ENCODE measurements around the gene KCNG1.

Gene KCNG1

DNA sequence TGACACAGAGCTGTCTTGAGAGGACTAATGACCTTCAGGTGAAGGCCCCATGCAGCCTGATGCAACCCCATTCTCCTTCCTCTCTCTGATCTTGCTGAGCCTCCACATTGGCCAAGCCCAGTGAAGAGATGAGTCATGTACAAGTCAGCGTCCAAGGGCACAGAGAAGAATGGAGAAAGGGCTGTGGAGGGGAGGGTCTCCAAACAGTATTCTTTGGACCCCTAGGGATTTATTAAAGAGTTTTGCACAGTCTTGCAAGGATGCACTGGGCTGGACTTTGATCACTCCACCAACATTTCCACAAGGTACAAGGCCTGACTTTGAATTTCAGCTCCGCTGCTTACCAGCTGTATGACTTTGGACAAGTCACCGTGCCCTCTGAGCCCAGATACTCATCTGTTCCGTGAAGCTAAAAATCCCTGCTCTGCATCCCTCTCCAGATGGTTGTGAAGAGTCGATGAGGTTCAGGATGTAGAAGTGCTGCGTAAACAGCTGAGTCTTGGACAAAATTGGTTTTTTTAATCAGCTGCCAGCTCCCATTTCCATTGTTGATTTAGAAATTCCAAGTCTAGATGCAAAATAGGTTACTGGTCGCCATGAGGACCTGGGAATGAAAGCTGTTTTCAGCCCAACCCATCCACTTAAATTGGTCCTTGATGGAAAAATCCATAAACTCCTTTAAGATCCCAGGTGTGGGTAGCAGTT, 14.1 kb upstream of the KCNG1 start:
- DNase-seq (ENCODE audit: low read depth), result no peak
- no peak overlapping the region for H3K4me3 ChIP-seq (ENCODE audit: control insufficient read depth, low read depth, low read length)
- TF ChIP-seq, protein P1, sequence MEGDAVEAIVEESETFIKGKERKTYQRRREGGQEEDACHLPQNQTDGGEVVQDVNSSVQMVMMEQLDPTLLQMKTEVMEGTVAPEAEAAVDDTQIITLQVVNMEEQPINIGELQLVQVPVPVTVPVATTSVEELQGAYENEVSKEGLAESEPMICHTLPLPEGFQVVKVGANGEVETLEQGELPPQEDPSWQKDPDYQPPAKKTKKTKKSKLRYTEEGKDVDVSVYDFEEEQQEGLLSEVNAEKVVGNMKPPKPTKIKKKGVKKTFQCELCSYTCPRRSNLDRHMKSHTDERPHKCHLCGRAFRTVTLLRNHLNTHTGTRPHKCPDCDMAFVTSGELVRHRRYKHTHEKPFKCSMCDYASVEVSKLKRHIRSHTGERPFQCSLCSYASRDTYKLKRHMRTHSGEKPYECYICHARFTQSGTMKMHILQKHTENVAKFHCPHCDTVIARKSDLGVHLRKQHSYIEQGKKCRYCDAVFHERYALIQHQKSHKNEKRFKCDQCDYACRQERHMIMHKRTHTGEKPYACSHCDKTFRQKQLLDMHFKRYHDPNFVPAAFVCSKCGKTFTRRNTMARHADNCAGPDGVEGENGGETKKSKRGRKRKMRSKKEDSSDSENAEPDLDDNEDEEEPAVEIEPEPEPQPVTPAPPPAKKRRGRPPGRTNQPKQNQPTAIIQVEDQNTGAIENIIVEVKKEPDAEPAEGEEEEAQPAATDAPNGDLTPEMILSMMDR (IDR thresholded peaks at IDR 0.05; ENCODE audit: control insufficient read depth, insufficient read depth, low read depth, low read length, missing control alignments), result no peak

DNA sequence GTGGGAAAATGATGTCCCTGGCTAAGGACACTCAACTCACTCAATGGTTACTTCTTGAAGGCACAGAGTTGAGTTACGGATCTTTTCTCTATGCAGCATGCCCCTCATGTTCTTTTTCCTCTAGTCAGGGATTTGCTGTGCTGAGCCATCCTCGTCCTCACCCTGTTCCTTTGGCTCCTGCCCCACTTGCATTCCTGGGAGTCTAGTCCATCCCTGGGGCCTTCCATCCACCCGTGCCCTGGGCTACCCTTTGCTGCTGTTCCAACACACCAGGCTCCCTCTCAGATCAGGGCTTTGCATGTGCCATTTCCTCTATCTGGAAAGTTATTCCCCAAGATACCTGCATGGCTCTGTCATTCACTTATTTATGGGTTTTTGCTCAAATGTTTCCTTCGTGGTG, 13.3 kb upstream of the KCNG1 start:
- no peak overlapping the region for H3K4me3 ChIP-seq (ENCODE audit: control insufficient read depth, low read depth, low read length)
- no peak for DNase-seq (ENCODE audit: low read depth)
- TF ChIP-seq, protein P1 (IDR thresholded peaks at IDR 0.05; ENCODE audit: control insufficient read depth, insufficient read depth, low read depth, low read length, missing control alignments), result no peak

DNA sequence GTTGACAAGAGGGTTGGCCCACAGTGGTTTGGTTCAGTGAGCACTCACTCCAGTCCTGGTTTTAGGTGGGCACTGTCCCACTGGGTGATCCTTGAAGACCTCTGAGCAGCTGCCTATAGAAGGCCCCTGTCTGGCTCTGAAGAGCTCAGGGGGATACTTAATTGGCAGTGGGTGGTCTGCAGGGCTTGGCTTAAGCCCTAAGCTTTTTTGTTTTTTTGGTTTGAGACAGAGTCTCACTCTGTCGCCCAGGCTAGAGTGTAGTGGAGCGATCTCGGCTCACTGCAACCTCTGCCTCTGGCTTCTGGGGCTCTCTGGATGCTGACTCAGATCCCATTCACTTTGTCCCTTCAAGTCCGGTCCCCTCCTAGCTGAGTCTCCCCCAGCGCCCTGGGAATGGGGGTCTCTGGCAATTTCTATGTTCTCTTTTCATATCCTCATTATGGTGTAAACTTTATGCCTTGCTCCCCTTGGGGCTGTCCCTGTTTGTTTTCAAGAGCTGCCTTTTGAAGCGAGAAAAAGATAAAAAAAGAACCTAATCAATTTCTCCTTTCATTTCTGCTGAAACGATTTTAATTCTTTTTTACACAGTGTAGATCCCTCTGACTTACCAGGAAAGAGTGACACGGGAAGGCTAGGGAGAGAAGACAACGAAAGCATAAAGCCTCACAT, 12.2 kb upstream of the KCNG1 start:
- TF ChIP-seq, protein P1 (IDR thresholded peaks at IDR 0.05; ENCODE audit: control insufficient read depth, insufficient read depth, low read depth, low read length, missing control alignments), result no peak
- H3K4me3 ChIP-seq (ENCODE audit: control insufficient read depth, low read depth, low read length), result no peak overlapping the region
- DNase-seq (ENCODE audit: low read depth), result no peak

DNA sequence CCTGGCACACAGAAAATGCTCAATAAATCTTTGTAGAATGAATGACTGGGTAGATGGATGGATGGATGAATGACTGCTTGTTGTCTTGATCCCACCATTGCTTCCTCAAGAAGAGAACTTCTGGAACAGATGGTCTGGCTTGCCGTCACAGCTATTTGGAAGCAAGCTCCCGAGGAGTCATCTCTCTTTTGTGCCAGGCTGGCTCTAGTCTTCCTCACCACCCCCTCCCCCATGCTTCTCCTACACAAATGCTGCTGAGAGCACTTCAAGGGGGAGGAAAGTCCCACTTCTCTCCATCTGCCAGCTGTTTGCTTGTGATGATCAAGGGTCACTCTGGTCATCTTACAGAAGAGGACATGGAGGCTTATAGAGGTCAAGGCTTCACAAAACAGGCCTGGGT, 11.6 kb upstream of the KCNG1 start:
- no peak overlapping the region for H3K4me3 ChIP-seq (ENCODE audit: control insufficient read depth, low read depth, low read length)
- TF ChIP-seq, protein P1 (IDR thresholded peaks at IDR 0.05; ENCODE audit: control insufficient read depth, insufficient read depth, low read depth, low read length, missing control alignments), result no peak
- no peak for DNase-seq (ENCODE audit: low read depth)

DNA sequence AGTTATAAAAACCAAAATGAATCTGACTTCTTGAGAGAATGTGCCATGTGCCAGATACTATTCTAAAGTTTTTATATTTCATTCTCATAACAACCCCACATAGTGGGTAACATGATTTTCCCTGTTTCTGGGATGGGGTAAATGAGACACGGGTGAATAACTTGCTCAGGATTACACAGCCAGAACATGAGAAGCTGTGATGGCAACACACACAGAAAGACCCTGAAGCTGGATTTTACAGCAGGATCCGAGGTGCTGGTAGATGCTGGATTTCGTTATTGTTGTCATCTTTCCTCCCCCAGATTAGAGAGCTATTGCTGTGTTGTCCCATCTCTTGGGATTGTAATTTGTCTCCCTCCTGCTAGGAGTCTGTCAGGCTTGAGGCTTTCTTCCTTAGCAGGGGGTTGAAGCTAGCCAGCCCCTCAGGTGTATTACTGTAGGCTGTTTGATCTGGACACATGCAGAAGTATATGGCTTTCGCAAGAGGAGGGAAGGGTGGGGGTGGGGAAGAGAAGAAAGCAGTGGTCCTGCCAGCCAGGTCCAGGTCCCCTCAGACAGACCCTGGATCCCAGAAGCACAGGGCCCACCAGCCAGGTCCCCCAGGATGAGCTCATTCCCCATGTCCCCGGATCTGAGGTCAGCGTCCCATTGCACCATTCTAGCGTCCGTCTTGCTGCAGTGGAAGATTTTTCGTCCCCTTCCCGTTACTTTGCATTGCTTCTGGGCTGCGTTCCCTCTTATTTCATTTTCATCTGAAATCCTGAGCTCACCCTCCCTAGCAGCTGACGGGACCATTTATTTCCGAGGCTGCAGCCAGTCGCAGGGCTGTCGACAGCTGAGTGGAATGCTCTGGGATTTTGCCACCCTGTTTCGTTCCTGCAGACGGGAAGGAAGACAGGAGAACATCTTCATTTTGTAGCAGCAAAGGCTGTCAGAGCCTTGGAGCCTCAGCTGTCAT, 7.3 kb upstream of the KCNG1 start:
- DNase-seq (ENCODE audit: low read depth), result no peak
- H3K4me3 ChIP-seq (ENCODE audit: control insufficient read depth, low read depth, low read length), result no peak overlapping the region
- TF ChIP-seq, protein P1 (IDR thresholded peaks at IDR 0.05; ENCODE audit: control insufficient read depth, insufficient read depth, low read depth, low read length, missing control alignments), result no peak

DNA sequence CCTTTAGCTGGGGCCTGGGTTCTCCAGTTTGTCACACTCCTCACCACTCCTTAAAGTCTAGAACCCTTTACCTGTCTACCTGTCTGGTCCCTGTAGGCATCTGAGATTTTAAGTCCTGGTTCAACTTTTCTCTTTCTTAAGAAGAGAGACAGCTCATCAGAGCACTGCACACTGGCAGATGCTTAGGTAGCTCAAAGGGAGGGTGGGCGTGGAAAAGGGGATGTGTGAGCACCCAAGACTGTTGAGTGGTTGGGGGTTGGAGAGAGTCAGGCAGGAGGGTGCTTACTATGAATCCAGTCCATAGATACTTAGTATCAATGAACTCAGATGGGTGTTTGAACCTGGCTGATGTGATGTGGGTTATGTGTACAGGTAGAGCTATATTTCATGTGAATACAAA, 6.6 kb upstream of the KCNG1 start:
- TF ChIP-seq, protein P1 (IDR thresholded peaks at IDR 0.05; ENCODE audit: control insufficient read depth, insufficient read depth, low read depth, low read length, missing control alignments), result no peak
- H3K4me3 ChIP-seq (ENCODE audit: control insufficient read depth, low read depth, low read length), result no peak overlapping the region
- no peak for DNase-seq (ENCODE audit: low read depth)

All from AG09309 (cell line).